ENCODE data around the gene YIPF6. TPM values are rescaled to one million over a fixed set of nuclear protein-coding genes. Genes with fewer than 3 reads are reported as not detected.
"Not testable (repeated sequence)": the region's sequence is repeated elsewhere in the genome, so short reads cannot be mapped to it uniquely, and the experiment has no call there.

The YIPF6 gene
- total RNA-seq, 1 donor from 2014 or later, result 20.0 TPM

DNA sequence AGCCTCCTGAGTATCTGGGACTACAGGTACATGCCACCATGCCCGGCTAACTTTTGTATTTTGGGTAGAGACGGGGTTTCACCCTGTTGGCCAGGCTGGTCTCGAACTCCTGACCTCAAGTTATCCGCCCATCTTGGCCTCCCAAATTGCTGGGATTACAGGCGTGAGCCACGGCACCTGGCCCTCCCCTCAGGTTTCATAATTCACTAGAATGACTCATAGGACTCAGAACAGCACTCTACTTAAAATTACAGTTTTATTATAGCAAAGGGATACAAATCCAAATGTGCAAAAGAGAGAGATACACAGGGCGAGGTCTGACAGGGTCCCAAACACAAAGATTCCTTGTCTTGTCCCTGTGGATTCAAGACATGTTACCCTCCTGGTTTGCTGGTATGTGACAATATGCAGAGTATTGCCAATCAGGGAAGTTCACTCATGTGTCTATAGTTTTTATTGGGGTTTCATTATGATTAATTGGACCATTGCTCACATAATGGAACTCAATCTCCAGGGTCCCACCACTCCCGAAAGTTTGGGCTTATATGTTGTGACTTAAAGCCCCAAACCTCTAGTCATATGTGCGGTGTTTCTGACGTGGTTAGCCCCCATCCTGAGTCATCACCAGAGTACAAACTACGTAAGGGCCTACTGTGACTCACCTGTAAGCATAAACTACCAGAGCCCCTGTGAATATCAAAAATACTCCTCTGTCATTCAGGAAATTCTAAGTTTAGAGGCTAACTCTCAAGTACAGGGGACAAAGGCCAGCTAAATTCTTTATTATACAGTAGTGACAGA, 5.2 kb downstream of the YIPF6 start:
- peak; percentile 9 to 67 for DNase-seq (ENCODE audit: low read depth in 2 of 2)

DNA sequence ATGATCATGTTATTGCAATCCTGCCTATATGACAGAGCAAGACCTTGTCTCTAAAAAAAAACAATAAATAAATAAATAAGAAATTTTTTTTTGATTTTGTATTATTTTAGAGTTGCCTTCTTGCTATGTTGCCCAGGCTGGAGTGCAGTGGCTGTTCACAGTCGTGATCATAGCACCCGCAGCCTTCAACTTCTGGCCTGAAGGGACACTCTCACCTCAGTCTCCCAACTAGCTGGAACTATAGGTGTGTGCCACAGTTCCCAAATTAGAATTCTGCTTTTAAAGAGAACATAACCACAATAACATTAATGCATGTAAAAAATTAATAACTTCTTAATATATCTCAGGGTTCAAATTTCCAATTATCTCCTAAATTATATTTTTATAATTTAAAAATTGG, 7.8 kb downstream of the YIPF6 start:
- no peak for DNase-seq (ENCODE audit: low read depth in 2 of 2)

DNA sequence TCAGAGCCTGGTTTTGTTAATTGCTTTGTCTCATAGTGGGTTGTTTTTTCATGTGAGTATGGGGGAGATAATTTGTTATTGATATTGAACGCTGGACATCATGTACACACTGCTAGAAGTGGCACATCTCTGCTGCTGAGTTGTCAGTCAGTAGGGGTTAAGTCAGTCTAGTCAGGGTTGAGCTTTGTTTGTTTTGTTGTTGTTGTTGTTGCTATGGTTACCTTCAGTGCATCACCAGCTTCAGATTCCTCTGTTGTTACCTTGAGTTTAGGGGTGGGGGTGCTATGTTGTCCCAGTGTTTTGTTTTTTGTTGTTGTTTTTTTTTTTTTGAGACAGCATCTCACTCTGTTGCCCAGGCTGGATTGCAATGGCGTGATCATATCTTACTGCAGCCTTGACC, 9.9 kb downstream of the YIPF6 start:
- DNase-seq (ENCODE audit: low read depth in 2 of 2), result peak; percentile 20 to 38

DNA sequence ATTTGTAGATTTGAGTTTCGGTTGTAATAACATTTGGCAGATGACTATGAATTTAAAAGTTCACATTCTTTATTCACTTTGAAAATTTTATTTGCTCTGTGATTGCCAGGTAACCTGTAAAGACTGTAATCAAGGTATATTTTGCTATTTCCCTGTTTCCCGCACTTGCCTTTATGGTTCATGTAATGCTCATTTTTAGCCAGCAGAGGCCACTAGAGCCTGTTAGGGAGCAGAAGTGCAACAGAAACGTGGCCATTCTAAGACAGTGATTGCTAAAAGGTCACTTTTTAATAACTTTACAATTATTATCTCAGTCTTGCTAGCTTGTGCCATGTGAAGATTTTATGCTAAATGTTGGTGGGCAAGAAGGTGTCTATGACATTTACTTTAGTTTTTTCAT, 12.4 kb downstream of the YIPF6 start:
- DNase-seq (ENCODE audit: low read depth in 2 of 2), result peak; percentile 52 to 71

DNA sequence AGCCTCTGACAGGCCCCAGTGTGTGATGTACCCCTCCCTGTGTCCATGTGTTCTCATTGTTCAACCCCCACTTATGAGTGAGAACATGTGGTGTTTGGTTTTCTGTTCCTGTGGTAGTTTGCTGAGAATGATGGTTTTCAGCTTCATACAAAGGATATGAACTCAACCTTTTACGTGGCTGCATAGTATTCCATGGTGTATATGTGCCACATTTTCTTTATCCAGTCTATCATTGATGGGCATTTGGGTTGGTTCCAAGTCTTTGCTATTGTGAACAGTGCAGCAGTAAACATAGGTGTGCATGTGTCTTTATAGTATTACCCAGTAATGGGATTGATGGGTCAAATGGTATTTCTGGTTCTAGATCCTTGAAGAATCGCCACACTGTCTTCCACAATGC, 25.8 kb downstream of the YIPF6 start:
- DNase-seq (ENCODE audit: low read depth in 2 of 2), result not testable (repeated sequence)

DNA sequence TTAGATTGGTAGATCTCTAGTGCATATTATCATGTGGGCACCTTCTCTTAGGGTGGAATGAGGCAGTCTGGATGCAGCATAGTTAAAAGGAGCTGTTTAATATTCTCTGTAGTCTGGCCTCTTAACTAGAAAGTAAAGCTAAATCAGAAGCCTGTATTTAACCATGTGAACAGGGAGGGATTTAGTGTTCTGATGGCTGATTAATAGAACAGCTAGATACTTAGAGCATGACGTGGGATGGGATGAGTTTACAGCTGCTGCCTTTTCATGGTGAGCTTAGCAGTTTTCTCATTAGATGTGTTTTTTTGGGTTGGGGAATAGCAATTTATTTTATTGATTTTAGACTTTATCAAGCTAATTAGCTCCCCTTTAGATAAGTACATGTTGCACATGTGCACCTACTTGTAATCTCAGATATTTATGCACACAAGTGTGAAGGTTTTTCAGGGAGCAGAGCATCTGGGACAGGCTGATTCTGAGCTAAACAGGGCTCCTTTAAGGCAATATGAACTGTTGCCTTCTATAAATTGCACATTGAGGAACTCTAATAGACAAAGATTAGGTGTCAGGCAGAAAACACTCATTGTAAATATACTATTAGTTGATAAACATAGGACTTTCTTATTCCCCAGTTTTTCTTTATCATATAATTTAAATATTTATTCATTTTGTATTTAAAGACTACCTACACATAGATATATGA, 34.1 kb downstream of the YIPF6 start:
- no peak for DNase-seq (ENCODE audit: low read depth in 2 of 2)

DNA sequence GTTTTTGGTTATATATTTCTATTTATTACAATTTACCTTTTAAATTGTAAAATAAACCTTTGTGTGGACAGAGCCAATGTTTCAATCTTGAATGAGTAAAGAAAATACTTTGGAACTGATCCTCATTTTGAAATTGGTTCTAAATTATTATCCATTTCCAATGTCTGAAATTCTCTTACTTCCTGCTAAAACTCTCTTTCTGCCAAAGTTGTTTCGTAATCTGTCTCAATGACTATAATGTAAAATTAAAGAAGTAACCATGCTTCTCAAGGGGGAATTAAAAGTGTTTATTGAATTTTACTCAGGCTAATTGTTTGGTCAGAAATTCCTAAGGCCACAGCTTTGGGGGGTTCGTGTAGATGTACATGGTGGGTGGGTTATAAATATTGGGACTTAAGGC, 34.8 kb downstream of the YIPF6 start:
- DNase-seq (ENCODE audit: low read depth in 2 of 2), result no peak

DNA sequence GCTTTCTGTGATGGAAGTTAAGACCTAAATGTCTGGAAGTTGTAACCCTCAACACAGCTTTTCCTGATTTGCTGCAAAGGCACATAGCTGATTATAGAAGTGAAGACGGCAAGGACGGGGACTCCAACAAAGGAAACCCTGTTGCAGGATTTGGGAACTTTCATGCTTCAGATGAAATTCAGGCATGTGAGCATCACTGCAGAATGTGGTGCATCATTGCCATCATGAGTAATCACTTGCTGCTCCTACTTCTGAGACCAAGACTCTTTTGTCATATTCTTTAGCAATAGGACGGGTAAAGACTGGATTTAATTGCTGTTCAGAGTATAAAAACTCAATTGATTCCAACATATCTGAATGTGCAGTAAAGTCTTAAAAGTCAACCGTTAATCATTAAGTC, 35.8 kb downstream of the YIPF6 start:
- DNase-seq (ENCODE audit: low read depth in 2 of 2), result no peak

DNA sequence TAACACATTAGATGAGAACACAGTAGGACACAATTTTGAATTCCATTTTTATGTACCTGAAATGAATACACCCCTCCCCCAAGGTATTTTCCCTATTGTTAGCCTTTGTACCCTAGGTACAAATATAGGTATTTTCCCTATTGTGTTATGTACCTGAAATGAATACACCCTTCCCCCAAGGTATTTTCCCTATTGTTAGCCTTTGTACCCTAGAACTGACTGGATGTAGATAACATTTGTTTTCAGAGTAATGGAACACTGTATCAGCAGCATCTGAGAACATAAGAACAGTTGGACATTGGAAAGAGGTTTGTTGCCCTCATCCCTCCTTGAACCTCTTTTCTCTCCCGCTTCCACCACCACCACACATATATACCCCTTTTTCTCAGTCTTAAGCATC, 37.6 kb downstream of the YIPF6 start:
- no peak for DNase-seq (ENCODE audit: low read depth in 2 of 2)

DNA sequence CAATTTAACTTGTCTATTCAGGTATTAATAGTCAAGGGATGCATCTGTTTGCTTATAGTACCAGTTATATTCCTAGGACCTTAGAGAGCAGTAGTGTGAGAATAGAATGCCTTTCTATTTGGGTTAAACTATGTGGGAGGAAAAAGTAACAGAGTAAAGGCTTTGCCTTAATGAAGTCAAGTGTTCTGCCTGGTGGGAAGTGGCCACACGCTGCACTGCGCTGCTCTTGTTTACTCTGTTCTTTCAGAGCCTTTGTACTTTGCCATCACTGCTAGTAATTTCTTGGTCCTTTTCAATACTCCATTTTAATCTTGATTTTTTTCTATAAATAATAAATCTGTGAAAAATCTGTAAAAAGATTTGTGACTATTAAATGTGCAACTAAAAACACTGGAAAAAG, 38.0 kb downstream of the YIPF6 start:
- no peak for DNase-seq (ENCODE audit: low read depth in 2 of 2)

DNA sequence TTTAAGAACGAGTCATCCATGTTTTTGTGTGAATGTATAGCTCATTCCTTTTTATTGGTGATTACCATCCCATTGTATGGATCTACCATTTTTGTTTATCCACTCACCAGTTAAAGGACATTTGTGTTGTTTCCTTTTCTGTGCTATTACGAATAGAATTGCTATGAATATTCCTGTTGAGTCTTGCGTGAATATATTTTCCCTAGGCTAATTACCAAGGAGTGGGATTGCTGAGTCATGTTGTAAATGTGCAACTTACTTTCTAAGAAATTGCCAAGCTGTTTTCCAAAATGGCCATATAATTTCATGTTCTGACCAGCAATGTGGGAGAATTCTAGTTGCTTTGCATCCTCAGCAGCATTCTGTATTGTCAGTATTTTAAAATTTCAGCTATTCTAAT, 51.3 kb downstream of the YIPF6 start:
- DNase-seq (ENCODE audit: low read depth in 2 of 2), result no peak

DNA sequence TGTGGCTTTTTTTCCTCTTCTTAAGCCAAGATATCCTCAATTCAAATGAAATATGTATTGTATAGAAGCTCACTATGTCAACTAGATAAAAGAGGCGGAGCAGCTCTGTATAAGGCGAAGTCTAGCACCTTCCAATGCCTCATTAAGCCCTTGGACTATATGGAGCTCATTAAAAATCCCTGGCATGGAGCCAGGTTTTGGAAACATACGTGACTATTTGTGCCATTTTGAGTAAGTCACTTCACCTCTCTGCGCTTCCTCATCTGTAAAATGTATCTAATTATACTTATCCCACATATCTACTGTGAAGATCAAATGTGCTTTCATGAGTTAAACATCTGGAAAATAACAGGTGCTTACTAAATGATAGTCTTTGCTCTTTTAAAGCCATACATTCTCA, 57.2 kb downstream of the YIPF6 start:
- no peak for DNase-seq (ENCODE audit: low read depth in 2 of 2)

DNA sequence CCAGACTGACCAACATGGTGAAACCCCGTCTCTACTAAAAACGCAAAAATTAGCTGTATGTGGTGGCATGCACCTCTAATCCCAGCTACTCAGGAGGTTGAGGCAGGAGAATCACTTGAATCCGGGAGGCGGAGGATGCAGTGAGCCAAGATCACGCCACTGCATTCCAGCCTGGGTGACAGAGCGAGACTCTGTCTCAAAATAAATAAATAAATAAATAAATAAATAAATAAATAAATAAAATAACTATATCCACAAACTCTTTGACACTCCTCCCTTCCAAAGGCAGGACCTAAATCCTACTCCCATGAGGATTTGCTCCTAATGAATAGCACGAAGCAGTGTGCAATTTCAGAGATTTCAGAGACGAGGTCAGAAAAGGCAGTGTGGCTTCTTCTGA, 58.3 kb downstream of the YIPF6 start:
- DNase-seq (ENCODE audit: low read depth in 2 of 2), result not testable (repeated sequence)

DNA sequence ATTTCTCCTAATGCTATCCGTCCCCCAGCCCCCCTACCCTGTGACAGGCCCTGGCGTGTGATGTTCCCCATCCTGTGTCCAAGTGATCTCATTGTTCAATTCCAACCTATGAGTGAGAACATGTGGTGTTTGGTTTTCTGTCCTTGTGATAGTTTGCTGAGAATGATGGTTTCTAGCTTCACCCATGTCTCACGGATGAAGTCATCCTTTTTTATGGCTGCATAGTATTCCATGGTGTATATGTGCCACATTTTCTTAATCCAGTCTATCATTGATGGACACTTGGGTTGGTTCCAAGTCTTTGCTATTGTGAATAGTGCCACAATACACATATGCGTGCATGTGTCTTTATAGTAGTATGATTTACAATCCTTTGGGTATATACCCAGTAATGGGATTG, 61.1 kb downstream of the YIPF6 start:
- DNase-seq (ENCODE audit: low read depth in 2 of 2), result not testable (repeated sequence)

DNA sequence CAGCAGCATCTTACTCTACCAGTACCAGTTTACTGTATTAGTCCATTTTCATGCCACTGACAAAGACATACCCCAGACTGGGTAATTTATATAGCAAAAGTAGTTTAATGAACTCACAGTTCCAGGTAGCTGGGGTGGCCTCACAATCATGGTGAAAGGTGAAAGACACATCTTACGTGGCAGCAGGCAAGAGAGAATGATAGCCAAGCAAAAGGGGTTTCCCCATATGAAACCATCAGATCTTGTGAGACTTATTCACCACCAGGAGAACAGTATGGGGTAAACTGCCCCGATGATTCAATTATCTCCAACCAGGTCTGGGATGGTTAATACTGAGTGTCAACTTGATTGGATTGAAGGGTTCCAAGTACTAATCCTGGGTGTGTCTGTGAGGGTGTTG, 69.3 kb downstream of the YIPF6 start:
- no peak for DNase-seq (ENCODE audit: low read depth in 2 of 2)

DNA sequence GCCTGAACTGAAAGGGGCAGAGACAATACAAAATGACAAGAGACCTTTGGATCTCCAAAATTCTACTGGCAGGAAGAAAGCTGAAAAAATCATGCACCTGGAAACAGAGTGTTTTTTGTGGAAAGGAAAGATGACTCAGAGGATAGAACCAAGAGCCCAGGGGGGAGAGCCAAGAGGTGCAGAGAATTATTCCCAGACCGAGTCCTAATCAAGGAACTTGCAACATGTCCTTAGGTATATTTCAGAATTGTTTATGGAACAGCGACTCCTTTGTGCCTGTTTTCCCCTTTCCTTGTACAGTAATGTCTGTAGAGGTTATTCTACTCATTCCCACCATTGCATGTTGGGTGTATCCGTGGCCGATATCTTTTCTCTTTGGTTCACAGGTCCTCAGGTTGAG, 71.7 kb downstream of the YIPF6 start:
- no peak for DNase-seq (ENCODE audit: low read depth in 2 of 2)

DNA sequence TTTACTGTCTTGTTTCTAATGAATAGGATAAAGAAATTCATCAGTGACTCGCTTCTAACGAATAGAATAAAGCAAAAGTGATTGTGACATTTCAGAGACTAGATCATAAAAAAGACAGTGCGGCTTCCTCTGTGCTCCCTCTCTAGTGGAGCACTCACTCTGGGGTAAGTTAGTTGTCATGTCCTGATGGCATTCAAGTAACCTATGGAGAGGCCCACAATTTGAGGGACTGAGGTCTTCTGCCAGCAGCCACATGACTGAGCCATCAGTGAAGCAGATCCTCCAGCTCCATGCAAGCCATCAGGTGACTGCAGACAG, 72.4 kb downstream of the YIPF6 start:
- DNase-seq (ENCODE audit: low read depth in 2 of 2), result no peak

DNA sequence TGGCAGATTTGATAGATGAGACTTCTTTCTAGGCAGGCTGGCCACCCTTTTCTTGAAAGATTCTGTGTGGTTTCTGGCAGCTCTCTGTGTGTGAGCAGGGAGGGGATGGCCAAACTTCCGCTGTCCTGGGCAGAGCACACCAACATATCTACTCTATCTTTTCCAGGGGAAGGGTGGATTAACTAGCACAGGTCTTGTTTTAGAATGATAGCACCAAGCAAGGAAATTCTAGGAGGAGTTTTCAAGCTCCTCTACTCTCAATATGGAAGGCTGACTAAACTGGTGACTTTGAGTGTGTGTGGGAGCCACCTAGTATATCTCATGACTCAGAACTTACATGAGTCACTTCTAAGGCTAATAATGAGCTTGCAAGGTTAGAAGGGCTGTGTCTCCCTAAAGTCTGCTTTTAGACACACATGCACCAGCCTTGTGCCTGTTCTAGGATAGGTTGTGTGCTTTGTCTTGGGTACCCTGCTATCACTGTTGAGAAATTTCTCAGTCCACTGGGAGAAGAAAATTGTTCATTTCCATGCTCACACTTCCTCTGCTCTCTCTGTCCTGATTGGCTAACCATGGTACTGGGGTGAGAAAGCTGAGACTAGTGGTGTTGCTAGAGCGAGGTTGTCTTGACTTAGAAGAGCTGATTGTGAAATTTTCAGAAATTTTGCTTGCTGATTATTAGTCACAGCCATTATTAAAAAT, 72.9 kb downstream of the YIPF6 start:
- DNase-seq (ENCODE audit: low read depth in 2 of 2), result peak in 1 of 2 donors; percentile 44

DNA sequence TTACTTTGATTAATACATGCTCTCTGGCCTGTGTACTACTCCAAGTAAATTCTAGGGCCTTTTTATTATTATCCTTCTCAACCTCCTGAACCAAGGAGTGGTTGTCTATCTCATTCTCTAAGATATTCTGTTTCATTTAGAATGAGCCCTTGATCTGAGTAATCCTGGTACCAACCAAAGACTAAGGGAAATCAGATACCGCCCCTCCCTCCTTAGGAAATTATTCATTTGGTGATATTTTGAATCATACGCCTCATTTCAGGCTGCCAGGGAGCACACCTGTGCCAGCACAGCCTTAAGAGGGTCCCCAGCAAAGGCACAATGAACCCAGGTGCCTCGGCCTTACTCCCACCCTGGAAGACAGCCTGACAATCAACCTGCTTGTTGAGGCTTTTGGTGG, 75.4 kb downstream of the YIPF6 start:
- no peak for DNase-seq (ENCODE audit: low read depth in 2 of 2)

DNA sequence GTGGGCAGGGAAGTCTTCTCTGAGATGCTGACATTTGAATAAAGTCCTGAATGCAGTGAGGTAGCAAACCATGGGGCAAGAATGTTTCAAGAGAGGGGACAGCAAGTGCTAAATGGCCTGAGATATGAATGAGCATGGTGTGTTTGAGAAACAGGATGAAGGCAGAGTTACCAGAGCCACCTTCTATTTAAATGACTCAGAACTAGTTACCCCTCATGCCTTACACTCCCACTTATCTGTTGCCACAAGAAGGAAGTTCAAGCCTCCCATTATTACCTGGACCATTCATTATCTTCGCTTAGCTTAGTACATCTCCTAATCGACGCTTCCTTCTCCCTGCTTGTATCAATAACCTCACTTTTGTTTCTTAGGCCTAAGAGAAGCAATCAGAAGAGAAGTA, 81.0 kb downstream of the YIPF6 start:
- DNase-seq (ENCODE audit: low read depth in 2 of 2), result no peak

DNA sequence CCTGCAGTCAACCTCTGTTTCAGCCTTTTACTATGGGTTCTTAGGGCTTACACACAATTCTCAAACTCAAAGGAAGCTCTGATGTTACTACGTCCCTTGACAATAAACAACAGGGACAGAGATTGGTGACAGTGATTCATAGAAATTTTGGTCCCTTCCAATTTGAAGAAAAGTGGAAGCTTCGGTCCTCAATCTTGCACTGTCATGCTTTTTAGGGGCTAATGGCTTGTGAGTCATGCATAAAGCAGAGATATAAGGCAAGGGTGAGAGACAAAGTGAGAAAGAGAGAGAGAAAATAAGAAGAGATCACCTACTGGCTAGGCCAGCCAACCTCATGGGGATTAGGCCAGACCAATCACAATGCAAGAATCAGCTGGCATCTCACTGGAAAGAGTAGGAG, 85.4 kb downstream of the YIPF6 start:
- no peak for DNase-seq (ENCODE audit: low read depth in 2 of 2)

Data from lung microvascular endothelial cell (primary cell).